NCI-H187 (cell line): ENCODE measurements around the gene TRAF3.
"Not testable (repeated sequence)": the region's sequence is repeated elsewhere in the genome, so short reads cannot be mapped to it uniquely, and the experiment has no call there.

ENCODE experiments used
- DNase-seq, 2 experiments: peaks; one replicate each; lab custom pipeline; 2025; lab: John Stamatoyannopoulos, UW

The TRAF3 gene

GRCh38 chr14:102806447-102806846, 29.2 kb downstream of the TRAF3 start:
- no peak for DNase-seq

DNA sequence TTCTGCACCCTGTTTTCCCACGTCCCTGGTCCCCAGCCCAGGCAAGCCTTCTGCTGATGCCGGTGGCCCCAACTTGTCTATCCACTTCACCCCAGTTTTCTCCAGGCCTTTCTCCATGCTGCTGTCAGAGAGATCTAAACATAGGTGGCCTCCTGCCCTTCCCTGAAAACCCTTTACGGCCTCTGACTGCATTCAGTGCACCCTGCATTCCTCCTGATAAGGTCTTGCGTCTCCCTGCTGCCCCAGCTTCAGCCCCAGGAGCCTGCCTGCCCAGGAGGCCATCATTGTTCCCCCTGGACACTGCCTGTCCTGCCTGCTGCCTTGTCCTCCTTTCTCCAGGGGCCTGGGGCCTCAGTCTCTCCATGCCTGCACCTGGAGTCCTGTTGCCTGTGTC, 29.8 kb downstream of the TRAF3 start:
- no peak for DNase-seq

DNA sequence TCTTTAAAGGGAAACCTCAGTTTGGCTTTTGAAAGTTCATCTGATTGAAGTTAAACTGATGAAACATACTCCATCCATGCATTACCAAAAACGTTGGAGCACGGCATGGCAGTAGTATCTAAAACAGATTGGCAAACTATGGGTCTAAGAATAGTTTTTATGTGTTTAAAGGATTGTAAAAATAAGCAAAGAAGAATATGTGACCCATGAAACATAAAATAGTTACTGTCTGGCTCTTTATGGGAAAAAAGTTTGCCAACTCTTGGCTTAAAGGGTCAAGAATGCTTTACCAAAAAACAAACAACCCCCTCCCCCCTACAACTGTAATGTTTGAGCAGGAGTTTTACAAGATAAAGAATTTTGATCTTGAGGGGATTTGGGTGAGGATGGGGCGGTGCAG, 32.6 kb downstream of the TRAF3 start:
- DNase-seq = no peak

DNA sequence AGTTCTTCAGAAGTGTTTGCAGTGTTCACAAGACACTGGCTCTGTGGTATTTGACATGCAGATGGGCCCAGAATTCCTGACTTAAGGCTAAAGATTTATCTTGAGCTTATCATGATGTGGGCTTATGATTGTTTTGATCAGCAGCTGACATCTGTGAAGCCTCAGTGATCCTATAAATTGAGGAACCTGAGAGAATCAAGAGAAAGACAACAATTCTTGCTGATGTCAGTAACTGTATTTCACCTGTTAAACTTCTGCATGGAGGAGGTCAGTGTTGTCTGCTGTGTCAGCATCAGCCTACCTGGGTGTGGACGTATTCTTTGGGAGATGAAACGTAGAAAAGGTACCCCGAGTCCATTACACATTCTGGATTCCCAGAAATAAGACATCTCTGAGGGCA, 33.3 kb downstream of the TRAF3 start:
- DNase-seq = no peak

GRCh38 chr14:102811254-102811963, 34.2 kb downstream of the TRAF3 start:
- no peak for DNase-seq

GRCh38 chr14:102811971-102812370, 34.7 kb downstream of the TRAF3 start:
- DNase-seq = no peak

GRCh38 chr14:102813691-102814090, 36.4 kb downstream of the TRAF3 start:
- DNase-seq = no peak

DNA sequence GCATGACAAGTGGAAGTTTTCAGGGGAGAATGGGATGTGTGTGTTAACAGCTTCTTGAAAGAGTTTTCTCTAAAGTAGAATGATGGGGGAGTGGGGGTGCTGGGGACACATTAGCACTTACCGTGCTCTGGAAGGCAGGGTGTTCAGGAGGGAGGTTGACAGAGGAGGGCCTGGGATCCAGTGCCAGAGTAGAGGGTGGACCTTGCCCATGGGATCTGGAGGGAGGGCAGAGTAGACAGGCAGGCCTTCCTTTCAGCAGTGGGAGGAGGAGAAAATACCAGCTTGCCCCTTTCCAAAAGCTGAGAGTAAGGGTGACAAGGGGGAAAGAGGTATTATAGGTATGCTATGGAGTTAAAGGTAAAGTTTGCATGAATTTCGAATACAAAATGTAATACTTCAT, 40.1 kb downstream of the TRAF3 start:
- no peak for DNase-seq

DNA sequence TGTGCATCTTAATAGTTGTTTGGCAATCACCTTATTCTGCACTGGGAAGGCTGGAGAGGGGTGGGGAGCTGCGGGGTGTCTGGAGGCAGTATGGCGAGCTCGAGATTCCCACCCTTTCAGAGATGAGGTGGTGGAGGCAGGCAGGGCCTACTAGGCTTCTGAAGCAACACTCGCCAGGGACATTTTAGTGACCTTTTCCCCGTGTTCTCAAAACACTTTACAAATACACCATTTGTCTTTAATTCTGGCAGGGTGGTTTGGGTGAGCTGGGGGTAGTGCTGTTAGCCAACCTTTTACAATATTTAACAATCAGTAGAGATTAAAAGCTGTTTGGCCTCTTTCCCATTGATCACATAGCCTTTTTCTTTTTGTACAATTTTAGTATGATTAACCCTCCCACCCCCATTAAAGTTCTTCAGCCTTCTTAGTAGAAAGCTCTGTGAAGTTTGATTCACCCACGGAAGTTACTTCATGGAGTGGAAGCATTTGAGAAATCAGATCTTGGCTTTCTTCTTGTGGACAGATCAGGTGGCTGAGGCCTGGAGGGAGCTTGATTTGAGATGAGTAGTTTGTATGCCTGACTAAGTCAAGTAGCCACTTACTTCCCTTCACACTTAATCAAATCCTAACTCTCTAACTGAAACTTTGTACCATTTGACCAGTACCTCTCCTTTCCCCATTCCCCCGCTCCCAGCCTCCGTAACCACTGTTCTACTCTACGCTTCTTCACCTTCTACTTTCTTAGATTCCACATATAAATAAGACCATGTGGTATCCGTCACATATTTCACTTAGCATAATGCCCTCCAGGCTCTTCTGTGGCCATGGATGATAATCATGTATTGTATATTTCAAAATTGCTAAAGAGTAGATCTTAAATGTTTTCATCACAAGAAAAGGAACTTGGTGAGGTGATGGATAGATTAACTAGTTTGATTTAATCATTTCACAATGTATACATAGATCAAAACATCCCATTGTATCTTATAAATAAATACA, 41.0 kb downstream of the TRAF3 start:
- no peak for DNase-seq

GRCh38 chr14:102819176-102819628, 42.0 kb downstream of the TRAF3 start:
- DNase-seq = no peak

DNA sequence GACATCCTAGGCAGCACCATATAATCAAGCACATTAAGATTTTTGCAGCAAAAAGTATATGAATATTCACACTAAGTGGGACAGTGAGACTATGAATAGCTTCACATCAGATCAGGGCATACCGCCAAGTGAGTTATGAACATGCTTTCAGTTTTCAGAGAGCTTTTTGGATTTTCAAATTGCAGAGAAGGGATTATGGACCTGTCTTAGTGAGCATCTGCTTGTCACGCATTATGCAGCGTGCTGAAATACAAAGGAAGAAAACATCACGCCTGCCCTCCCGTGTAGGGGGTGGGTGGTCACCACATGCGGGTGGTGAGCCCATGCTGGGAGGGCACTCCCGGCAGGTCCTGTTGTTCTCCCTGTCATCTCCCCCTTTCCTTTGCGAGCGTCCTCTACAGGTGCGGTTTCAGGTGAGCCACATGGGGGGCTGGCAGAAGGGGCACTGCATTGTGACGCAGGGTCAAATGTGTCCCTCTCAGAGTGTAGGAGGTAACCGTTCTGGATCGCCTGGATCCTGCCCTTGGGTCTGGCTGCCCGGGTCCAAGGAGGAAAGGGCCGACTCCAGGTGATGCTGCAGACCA, 42.6 kb downstream of the TRAF3 start:
- no peak for DNase-seq

GRCh38 chr14:102821252-102821651, 44.0 kb downstream of the TRAF3 start:
- DNase-seq = no peak

DNA sequence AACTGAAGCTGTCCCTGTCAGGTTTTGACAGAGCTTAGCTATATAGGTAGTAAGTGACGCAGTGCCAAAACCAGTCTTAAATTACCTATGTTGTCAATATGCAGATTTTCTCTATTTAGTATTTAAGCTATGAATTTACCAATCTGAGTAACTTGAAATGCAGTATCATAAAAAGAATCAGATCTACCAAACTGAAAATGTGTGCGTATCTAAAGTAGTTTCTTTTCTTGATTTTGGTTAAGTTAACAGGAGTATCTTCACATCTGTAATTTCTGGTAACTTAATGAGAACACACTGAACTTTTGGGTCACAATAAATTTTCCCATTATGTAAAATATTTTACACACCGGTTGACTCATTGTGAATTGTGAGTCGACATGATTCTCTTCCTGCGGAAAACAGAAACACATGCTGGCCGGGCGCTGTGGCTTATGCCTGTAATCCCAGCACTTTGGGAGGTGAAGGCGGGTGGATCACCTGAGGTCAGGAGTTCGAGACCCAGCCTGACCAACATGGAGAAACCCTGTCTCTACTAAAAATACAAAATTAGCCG, 45.1 kb downstream of the TRAF3 start:
- DNase-seq = no peak

- DNase-seq = not testable (repeated sequence)
Observed at GRCh38 chr14:102822887-102823286, 45.6 kb downstream of the TRAF3 start.

DNA sequence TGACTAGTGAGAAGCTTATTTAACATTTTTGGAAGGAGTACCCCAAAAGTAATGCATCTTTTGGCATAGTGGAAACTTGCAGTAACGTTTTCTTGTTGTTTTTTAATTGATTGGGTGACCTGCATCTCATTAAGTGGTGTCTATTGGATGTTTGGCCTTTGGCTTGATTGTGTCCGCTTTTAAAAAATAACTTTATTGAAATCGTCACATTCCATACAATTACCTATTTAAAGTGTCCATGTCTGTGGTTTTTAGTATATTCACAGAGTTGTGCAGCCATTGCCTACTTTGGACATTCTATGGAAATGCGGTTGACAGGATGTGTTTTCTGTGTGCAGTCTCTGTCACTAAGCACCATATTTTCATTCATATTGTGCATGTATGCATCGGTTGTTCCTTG, 46.3 kb downstream of the TRAF3 start:
- DNase-seq = no peak

DNA sequence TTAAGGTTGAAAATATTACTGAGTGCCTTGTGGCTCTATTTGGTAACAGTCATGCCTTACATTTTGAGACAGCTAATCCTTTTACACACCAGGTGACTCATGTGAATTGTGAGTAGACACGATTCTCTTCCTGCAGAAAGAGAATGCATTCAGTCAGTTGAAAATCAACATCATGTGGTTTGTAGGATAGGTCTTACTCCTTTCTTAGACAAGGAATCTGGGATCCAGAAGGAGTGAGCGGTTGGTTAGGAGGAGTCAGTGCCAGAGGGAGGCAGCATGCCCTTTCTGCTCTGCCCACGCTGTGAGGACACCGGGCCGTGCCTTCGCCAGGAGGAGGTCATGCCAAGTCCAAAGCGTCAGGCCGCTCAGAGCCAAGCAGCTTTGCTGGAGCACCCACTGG, 47.6 kb downstream of the TRAF3 start:
- DNase-seq = no peak

DNA sequence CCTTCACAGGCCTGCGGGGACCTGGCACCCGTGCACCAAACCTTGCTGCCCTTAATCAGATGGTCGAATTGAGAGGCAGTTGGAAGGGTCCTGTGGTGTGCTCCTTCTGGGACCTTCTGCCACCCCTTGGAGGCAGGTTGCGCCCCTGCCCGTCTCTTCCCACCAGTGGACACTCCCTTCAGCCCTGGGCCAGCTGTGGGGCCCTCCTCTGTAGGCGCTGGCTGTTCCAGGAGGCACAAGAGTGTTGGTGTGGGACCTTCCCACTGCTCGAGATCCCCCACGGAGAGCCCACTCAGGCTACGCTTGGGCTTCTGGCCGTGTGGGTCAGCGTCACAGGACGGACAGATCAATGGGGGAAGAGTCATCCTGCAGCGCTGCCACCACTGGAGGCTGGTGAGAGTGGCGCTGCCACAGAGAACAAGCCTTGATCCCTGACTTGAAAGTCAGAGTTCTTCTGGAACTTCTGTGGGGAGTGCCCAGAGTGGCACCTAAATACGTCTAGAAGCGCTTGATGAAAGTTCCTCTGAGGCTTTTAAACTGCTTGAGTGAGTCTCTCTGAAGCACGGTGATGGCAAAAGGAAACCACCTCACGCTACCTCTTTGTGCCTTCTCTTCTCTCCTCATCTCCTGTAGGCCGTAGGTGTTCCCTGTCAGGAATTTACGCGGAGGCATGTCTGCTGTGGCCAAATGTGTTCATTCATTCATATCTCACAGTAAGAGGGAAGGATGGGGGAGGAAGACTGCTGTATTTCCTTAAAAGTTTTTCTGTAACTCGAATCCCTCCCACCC, 48.3 kb downstream of the TRAF3 start:
- DNase-seq = no peak

DNA sequence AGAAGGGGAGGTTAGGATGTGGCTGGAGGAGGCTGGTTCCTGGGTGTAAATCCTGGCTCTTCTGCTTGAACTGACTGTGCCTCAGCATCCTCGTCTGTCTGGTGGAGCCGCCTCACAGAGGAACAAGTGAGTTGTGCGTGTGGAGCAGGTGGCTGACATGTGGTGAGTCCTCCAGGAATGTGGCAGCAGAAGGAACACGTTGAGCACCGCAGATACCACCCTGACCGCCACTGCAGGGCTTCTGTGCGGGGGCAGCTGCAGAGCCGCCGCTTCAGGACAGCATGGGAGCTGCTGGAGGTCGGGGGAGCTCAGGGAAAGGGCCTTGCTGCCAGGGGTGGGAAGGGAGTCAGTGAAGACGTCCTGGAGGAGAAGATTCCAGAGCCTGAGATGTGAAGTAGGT, 48.9 kb downstream of the TRAF3 start:
- DNase-seq = no peak

- no peak for DNase-seq
Observed at GRCh38 chr14:102826751-102827675, 49.8 kb downstream of the TRAF3 start.

DNA sequence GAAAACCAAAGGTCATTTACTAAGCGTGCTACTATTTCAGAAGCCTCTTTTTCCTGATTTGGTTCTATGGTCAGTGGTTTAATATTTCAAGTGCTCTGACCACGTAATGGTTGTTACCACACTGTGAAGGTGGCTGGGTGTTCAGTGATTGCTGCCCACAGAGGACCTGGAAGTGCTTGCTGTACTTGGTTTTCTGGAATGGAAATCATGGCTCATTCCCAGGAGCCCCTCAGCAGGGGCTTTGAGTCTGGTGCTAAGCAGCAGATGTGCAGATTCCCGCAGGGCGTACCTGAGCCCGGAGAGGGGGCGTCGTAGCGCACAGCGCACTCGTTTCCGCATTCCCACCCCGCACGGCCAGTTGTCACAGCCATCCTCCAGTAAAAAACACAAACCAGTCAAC, 50.5 kb downstream of the TRAF3 start:
- DNase-seq = no peak

DNA sequence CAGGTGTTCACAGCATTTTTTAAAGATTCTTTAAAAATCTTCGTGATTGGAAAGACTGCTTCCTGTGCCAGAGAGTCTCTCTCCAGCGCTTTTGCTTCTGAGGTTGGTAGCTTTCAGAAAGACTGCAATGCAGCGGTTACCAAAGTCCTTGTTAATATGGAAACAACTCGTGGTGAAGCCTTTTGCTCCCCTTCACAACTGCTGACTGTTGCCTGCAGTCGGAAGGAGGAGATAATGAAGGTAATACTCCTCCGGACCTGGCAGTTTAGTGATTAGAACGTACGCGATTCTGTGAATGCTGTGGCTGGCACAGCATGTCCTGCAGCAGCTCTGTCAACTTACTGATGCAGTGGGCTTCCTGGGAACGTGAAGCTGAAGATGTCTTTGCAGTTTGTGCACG, 50.9 kb downstream of the TRAF3 start:
- no peak for DNase-seq
